HCT116 (cell line): ENCODE data around the gene MTHFD2L. TPM values are rescaled to one million over a fixed set of nuclear protein-coding genes. Genes with fewer than 3 reads are reported as not detected.
A peak's percentile ranks its signal among the peaks of the same experiment; 100 is the strongest.

Experiments
- ATAC-seq: fragments of 200-7000 bp; cut with Tn5 transposase; 2 replicates; pipeline ENCODE4 v1.9.1; 2020; ENCODE audit warnings: mild to moderate bottlenecking, moderate library complexity
- BruUV-seq: library from RNA; stranded (reverse); fragments of 400-500 nt; replicated peaks from 2 replicates; lab custom pipeline; 2021; lab: Mats Ljungman, UMichigan
- CTCF ChIA-PET: fragments of 300-600 bp; sonication (Branson Sonifier 250); formaldehyde crosslinking; loops from one replicate; lab custom pipeline; 2021; ENCODE audit warnings: antibody characterized with exemption; lab: Charles Lee
- POLR2A ChIA-PET: fragments of 300-600, 350-600 bp; sonication (Branson Sonifier 250); formaldehyde crosslinking; loops from one replicate; lab custom pipeline; 2021; ENCODE audit warnings: antibody characterized with exemption; lab: Charles Lee
- RAD21 ChIA-PET, 2 experiments: fragments of 300-600 bp; sonication (Branson Sonifier 250); formaldehyde crosslinking; loops; one replicate each; lab custom pipeline; 2023; ENCODE audit warnings: low total read pairs in 2 of 2; ENCODE audit not compliant: uncharacterized antibody in 2 of 2, unreplicated experiment in 2 of 2, low non-redundant PET in 1 of 2; lab: Charles Lee
- DNase-seq: peaks from one replicate; pipeline ENCODE4 v3.0.0-alpha.2; 2010; ENCODE audit warnings: low read depth, low spot score
- H2AFZ ChIP-seq: fragments of 200-600 bp; shearing (Covaris generic), sonication (generic); 2 replicates; pipeline ENCODE4 v1.6.1; 2017; ENCODE audit warnings: low read depth, mixed run types, mixed read lengths, antibody characterized with exemption, low read length; ENCODE audit not compliant: poor library complexity, severe bottlenecking
- H3K27ac ChIP-seq: 2 replicates; pipeline ENCODE4 v1.5.1; 2012; ENCODE audit warnings: low read depth, low read length
- H3K27me3 ChIP-seq: fragments of 200-600 bp; sonication (generic); 2 replicates; pipeline ENCODE4 v1.6.1; 2016; ENCODE audit warnings: mixed run types, low read length, mixed read lengths; ENCODE audit not compliant: insufficient read depth
- H3K36me3 ChIP-seq, 2 experiments: fragments of 200-500 bp in 1 of 2; fragments of 200-600 bp in 1 of 2; sonication (Bioruptor generic) in 1 of 2; sonication (generic) in 1 of 2; 2 replicates each; pipeline versions ENCODE4 v1.5.1 to v1.6.1; 2014 to 2016; ENCODE audit warnings: low read length in 2 of 2, inconsistent platforms in 1 of 2, mixed read lengths in 1 of 2, mixed run types in 1 of 2; ENCODE audit not compliant: insufficient read depth in 2 of 2, control insufficient read depth in 1 of 2
- H3K4me1 ChIP-seq, 2 experiments: fragments of 200-600 bp in 1 of 2; sonication (generic) in 1 of 2; 2 replicates each; pipeline versions ENCODE4 v1.5.1 to v1.6.1; 2012 to 2017; ENCODE audit warnings: low read length in 2 of 2, inconsistent platforms in 1 of 2, mild to moderate bottlenecking in 1 of 2, mixed read lengths in 1 of 2, mixed run types in 1 of 2, moderate library complexity in 1 of 2; ENCODE audit not compliant: insufficient read depth in 2 of 2, control insufficient read depth in 1 of 2
- H3K4me2 ChIP-seq: fragments of 200-600 bp; sonication (generic); 2 replicates; pipeline ENCODE4 v1.6.1; 2017; ENCODE audit warnings: mixed run types, low read length, mixed read lengths
- H3K4me3 ChIP-seq, 2 experiments: fragments of 200-600 bp in 1 of 2; sonication (generic) in 1 of 2; replicated peaks in 1 of 2; 2 replicates each; pipeline ENCODE4 v1.5.1; 2011 to 2016; ENCODE audit warnings: low read length in 2 of 2, control low read depth in 1 of 2, low read depth in 1 of 2, mild to moderate bottlenecking in 1 of 2, mixed read lengths in 1 of 2, mixed run types in 1 of 2
- H3K79me2 ChIP-seq: fragments of 200-600 bp; sonication (generic); 2 replicates; pipeline ENCODE4 v1.6.1; 2017; ENCODE audit warnings: mild to moderate bottlenecking, mixed run types, low read length, moderate library complexity, mixed read lengths; ENCODE audit not compliant: insufficient read depth
- H3K9ac ChIP-seq: fragments of 200-600 bp; sonication (generic); 2 replicates; pipeline ENCODE4 v1.6.1; 2016; ENCODE audit warnings: low read length, mixed read lengths
- H3K9me2 ChIP-seq: fragments of 200-600 bp; sonication (generic), shearing (Covaris generic); 2 replicates; pipeline ENCODE4 v1.6.1; 2017; ENCODE audit warnings: mixed run types, mild to moderate bottlenecking, moderate library complexity; ENCODE audit not compliant: insufficient read depth
- H3K9me3 ChIP-seq, 2 experiments: fragments of 200-500 bp in 1 of 2; fragments of 200-600 bp in 1 of 2; sonication (Bioruptor generic) in 1 of 2; sonication (generic) in 1 of 2; 2 replicates each; pipeline ENCODE4 v1.6.1; 2014 to 2017; ENCODE audit warnings: low read length in 2 of 2, mixed read lengths in 2 of 2, inconsistent platforms in 1 of 2, low read depth in 1 of 2, mild to moderate bottlenecking in 1 of 2, mixed run types in 1 of 2, moderate library complexity in 1 of 2; ENCODE audit not compliant: control insufficient read depth in 1 of 2, insufficient read depth in 1 of 2
- H4K20me1 ChIP-seq: fragments of 200-600 bp; sonication (generic), shearing (Covaris generic); 2 replicates; pipeline ENCODE4 v1.6.1; 2017; ENCODE audit warnings: mixed run types, mild to moderate bottlenecking, moderate library complexity; ENCODE audit not compliant: insufficient read depth
- ATF3 ChIP-seq: IDR thresholded peaks from 2 replicates; pipeline ENCODE4 v1.6.1; 2012
- ELF1 ChIP-seq: IDR thresholded peaks from 2 replicates; pipeline ENCODE4 v1.6.1; 2012; ENCODE audit warnings: low read depth, borderline replicate concordance
- POLR2A ChIP-seq: IDR thresholded peaks from 2 replicates; pipeline ENCODE4 v1.7.0; 2011; ENCODE audit warnings: borderline replicate concordance; ENCODE audit not compliant: insufficient read depth, insufficient read length; ENCODE audit errors: extremely low read depth
- RAD21 ChIP-seq: IDR thresholded peaks from 2 replicates; pipeline ENCODE4 v1.6.1; 2012; ENCODE audit warnings: low read depth, mild to moderate bottlenecking
- SRF ChIP-seq: IDR thresholded peaks from 2 replicates; pipeline ENCODE4 v1.6.1; 2012; ENCODE audit warnings: low read depth
- TCF7L2 ChIP-seq: IDR thresholded peaks from 2 replicates; pipeline ENCODE4 v1.7.0; 2011; ENCODE audit warnings: borderline replicate concordance, inconsistent platforms; ENCODE audit not compliant: insufficient read depth, insufficient read length; ENCODE audit errors: extremely low read depth
- intact Hi-C: fragments of 100-400 bp; cut with micrococcal nuclease; formaldehyde crosslinking; loops from 2 replicates; pipeline ENCODE4 v1.10.0; 2022
- total RNA-seq: library from RNA; stranded (reverse); gene quantifications from one replicate; pipeline ENCODE4 v1.2.1, GENCODE V29; 2021; ENCODE audit not compliant: unreplicated experiment
- TF ChIP-seq, protein P1 (sequence below): IDR thresholded peaks from 2 replicates; pipeline ENCODE4 v1.6.1; 2012; ENCODE audit warnings: low read depth

The MTHFD2L gene
- total RNA-seq, 1 experiment from 2014 or later = 15.0 TPM

DNA sequence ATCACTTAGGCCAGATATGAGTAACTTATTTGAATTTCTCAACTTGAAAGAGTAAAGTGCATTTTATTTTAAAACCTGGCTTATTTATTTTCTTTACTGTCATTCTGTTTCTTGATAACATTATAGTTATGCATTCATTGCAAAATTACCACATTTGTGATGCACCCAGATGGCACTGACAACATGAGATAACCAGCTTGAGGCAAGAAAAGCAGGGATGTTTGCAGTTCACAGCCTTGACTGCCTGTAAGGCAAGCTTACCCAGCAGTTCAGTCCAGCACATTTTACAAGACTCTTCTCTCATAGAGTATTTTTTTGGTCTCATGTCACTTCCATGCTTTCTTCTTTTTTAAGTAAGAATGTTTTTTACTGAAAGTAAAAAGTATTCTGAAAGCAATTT, 125.0 kb downstream of the MTHFD2L start:
- RAD21 ChIA-PET = no interaction called here
- Histone ChIP-seq H3K9me3 (no peaks in the 10 kb centered on the region), H3K79me2 (no peaks in the 10 kb centered on the region), H3K4me2 (peak overlapping the region; percentile 72), H3K36me3 (no peaks in the 10 kb centered on the region), H3K27ac (peak overlapping the region; percentile 65; the same call in 1 of the 2 replicates), H3K4me3 (no peak overlapping the region), H3K9me2 (no peaks in the 10 kb centered on the region), H3K27me3 (no peaks in the 10 kb centered on the region), H3K4me1 (peaks cover 21 to 40% of the 10 kb centered on the region in 2 experiments), H4K20me1 (no peaks in the 10 kb centered on the region), H2AFZ (no peak overlapping the region), H3K9ac (no peak overlapping the region)
- TF ChIP-seq POLR2A (no peak), TCF7L2 (no peak), ATF3 (no peak), SRF (no peak), ELF1 (no peak), RAD21 (no peak)
- TF ChIP-seq, protein P1, sequence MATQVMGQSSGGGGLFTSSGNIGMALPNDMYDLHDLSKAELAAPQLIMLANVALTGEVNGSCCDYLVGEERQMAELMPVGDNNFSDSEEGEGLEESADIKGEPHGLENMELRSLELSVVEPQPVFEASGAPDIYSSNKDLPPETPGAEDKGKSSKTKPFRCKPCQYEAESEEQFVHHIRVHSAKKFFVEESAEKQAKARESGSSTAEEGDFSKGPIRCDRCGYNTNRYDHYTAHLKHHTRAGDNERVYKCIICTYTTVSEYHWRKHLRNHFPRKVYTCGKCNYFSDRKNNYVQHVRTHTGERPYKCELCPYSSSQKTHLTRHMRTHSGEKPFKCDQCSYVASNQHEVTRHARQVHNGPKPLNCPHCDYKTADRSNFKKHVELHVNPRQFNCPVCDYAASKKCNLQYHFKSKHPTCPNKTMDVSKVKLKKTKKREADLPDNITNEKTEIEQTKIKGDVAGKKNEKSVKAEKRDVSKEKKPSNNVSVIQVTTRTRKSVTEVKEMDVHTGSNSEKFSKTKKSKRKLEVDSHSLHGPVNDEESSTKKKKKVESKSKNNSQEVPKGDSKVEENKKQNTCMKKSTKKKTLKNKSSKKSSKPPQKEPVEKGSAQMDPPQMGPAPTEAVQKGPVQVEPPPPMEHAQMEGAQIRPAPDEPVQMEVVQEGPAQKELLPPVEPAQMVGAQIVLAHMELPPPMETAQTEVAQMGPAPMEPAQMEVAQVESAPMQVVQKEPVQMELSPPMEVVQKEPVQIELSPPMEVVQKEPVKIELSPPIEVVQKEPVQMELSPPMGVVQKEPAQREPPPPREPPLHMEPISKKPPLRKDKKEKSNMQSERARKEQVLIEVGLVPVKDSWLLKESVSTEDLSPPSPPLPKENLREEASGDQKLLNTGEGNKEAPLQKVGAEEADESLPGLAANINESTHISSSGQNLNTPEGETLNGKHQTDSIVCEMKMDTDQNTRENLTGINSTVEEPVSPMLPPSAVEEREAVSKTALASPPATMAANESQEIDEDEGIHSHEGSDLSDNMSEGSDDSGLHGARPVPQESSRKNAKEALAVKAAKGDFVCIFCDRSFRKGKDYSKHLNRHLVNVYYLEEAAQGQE = no peak
- BruUV-seq = no TSS peak
- POLR2A ChIA-PET = no interaction called here
- CTCF ChIA-PET = interaction anchor here (0.8 kb wide), 1 partner anchor 52 kb away, joined by 3 read pairs; no protein-coding TSS in a partner anchor
- intact Hi-C loops = no loop called here
- ATAC-seq (no peak), DNase-seq (no peak)
